ENCODE results near the gene RUNX1. TPM values are rescaled to one million over a fixed set of nuclear protein-coding genes. Genes with fewer than 3 reads are reported as not detected.

RUNX1 gene
- total and polyA plus RNA-seq, 10 of the 15 experiments (the other 5 are each of a cell fraction or from before 2014, with no cell fraction given): 0.90 to 15.2 (median 4.1) TPM

DNA sequence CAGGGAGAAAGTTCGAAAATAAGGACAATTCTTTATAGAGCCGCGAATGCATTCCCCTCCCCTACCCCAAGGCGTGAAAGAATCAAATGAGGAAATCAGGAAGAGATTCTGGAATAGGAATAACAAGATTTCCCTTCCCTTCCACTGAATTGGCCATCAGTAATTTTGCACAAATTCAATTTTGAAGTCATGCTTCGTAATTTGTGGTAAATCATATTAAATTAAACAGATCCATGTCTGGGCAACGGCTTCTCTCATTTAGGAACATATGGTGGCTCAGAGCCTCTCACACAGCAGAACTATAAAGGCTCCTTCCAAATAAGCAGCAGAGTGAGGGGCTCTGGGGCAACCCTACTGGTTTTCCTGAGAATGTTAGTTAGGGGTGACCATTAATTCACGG lies 227.4 kb downstream of the RUNX1 start:
- no peaks in the 10 kb centered on the region for H3K27me3 ChIP-seq (replicated peaks in 1 of 2; ENCODE audit: control insufficient read depth in 2 of 2, insufficient read depth in 2 of 2, low read length in 1 of 2)
- H3K9me3 ChIP-seq (replicated peaks; ENCODE audit: control insufficient read depth, insufficient read depth, low read length): no peaks in the 10 kb centered on the region; the same call in 2 of the 3 replicates
- no peak overlapping the region for H3K4me2 ChIP-seq (ENCODE audit: control insufficient read depth, insufficient read depth)
- no peaks in the 10 kb centered on the region for H3K79me2 ChIP-seq (ENCODE audit: control insufficient read depth, insufficient read depth, low read length)
- WGBS (ENCODE audit: insufficient coverage, insufficient replicate concordance, low lambda C conversion rate, missing lambda C conversion rate): 75% methylated on average over 7 of the region's 7 CpGs
- no peak for TF ChIP-seq E4F1 (IDR thresholded peaks at IDR 0.05; ENCODE audit: borderline replicate concordance, partially characterized antibody)
- TF ChIP-seq ELK1 (IDR thresholded peaks at IDR 0.05; ENCODE audit: low read depth, low read length): no peak
- no peak for TF ChIP-seq RBBP5 (conservative IDR thresholded peaks at IDR 0.05)
- no peak for TF ChIP-seq CBX5 (IDR thresholded peaks at IDR 0.05; ENCODE audit: low read depth)
- no peak for TF ChIP-seq POLR2AphosphoS2 (IDR thresholded peaks at IDR 0.05; ENCODE audit: low read depth, low read length)
- TF ChIP-seq RFX5 (IDR thresholded peaks at IDR 0.05; ENCODE audit: low read depth, low read length): no peak
- TF ChIP-seq, protein P1, sequence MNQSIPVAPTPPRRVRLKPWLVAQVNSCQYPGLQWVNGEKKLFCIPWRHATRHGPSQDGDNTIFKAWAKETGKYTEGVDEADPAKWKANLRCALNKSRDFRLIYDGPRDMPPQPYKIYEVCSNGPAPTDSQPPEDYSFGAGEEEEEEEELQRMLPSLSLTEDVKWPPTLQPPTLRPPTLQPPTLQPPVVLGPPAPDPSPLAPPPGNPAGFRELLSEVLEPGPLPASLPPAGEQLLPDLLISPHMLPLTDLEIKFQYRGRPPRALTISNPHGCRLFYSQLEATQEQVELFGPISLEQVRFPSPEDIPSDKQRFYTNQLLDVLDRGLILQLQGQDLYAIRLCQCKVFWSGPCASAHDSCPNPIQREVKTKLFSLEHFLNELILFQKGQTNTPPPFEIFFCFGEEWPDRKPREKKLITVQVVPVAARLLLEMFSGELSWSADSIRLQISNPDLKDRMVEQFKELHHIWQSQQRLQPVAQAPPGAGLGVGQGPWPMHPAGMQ (IDR thresholded peaks at IDR 0.05; ENCODE audit: borderline replicate concordance): no peak
- TF ChIP-seq NBN (IDR thresholded peaks at IDR 0.05): no peak
- TF ChIP-seq E2F4 (IDR thresholded peaks at IDR 0.05; ENCODE audit: low read depth, low read length): no peak
- TF ChIP-seq BRCA1 (IDR thresholded peaks at IDR 0.05; ENCODE audit: low read depth, low read length): no peak
- TF ChIP-seq ZNF687 (IDR thresholded peaks at IDR 0.05): no peak
- no peak for TF ChIP-seq GABPA (IDR thresholded peaks at IDR 0.05; ENCODE audit: low read depth)
- TF ChIP-seq TCF3 (IDR thresholded peaks at IDR 0.05; ENCODE audit: borderline replicate concordance, insufficient read depth, low read depth, low read length): no peak
- in situ Hi-C loops (cut with MboI) (no loop called here), intact Hi-C loops (cut with micrococcal nuclease; ENCODE audit: unreplicated experiment) (no loop called here)
- SMC1A ChIA-PET (ENCODE audit: uncharacterized antibody, unreplicated experiment): no interaction called here
- ATAC-seq: no peak
- no peak overlapping the region for H2AFZ ChIP-seq (ENCODE audit: control insufficient read depth, low read depth, low read length)
- FAIRE-seq: no peak
- no peak overlapping the region for H3K27ac ChIP-seq (ENCODE audit: control insufficient read depth, insufficient read depth)
- H3K4me3 ChIP-seq: no peak overlapping the region
- H3K4me1 ChIP-seq (ENCODE audit: control insufficient read depth, insufficient read depth, low read length): no peaks in the 10 kb centered on the region
- RAD21 ChIA-PET (ENCODE audit: unreplicated experiment): no interaction called here
- POLR2A ChIA-PET: no interaction called here
- no TSS peak for BruUV-seq (replicated peaks)
- no peak overlapping the region for H3K9ac ChIP-seq (ENCODE audit: control insufficient read depth, insufficient read depth, low read length)
- no peaks in the 10 kb centered on the region; a peak in 1 of 4 replicates for H3K36me3 ChIP-seq (ENCODE audit: control insufficient read depth in 2 of 2, insufficient read depth in 2 of 2, low read length in 1 of 2)
- no peak for DNase-seq (ENCODE audit: low read depth, low spot score)
- no peaks in the 10 kb centered on the region for H4K20me1 ChIP-seq (ENCODE audit: control insufficient read depth, insufficient read depth)
- CTCF ChIA-PET: interaction anchor here (1.0 kb wide), 1 partner anchor 71 kb away, joined by 3 read pairs; no protein-coding TSS in a partner anchor

All from GM12878 (cell line).